ENCODE measurements around the gene SLC39A11.
"Not testable (repeated sequence)": the region's sequence is repeated elsewhere in the genome, so short reads cannot be mapped to it uniquely, and the experiment has no call there.

The SLC39A11 gene

DNA sequence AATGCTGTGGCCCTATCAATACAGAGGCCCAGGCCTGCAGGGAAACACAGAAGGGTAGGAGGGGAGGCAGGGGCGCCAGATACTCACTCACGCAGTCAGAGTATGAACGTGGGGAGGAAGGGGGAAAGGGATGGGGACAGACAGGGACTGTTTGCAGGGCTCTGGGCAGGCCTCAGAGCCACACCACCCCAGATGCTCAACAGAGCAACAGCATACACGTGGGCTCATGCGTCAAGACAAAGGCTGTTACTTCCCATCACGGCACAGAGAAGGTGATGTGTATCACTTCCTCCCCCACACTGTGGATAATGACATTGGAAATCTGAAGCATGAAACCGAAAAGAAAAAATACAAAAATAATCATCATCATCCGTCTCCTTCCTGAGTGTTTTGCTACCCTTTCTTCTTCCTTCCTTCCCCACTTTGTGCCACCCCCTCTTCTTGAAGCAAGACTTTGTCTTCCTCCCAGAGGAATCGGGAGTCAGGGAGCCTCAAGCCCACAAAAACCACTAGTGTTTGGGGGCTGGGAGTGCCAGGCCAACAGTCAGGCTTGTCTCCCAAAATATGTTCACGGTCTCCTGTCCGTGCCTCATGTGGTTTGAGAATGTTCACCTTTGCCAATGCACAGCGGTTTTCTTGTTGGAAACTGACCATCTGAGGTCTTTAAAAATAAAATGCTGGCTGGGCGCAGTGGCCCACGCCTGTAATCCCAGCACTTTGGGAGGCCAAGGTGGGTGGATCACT lies 20.1 kb downstream of the SLC39A11 start:
- no peak overlapping the region for H3K4me3 ChIP-seq (ENCODE audit: low read depth, low read length)
- TF ChIP-seq, protein P1, sequence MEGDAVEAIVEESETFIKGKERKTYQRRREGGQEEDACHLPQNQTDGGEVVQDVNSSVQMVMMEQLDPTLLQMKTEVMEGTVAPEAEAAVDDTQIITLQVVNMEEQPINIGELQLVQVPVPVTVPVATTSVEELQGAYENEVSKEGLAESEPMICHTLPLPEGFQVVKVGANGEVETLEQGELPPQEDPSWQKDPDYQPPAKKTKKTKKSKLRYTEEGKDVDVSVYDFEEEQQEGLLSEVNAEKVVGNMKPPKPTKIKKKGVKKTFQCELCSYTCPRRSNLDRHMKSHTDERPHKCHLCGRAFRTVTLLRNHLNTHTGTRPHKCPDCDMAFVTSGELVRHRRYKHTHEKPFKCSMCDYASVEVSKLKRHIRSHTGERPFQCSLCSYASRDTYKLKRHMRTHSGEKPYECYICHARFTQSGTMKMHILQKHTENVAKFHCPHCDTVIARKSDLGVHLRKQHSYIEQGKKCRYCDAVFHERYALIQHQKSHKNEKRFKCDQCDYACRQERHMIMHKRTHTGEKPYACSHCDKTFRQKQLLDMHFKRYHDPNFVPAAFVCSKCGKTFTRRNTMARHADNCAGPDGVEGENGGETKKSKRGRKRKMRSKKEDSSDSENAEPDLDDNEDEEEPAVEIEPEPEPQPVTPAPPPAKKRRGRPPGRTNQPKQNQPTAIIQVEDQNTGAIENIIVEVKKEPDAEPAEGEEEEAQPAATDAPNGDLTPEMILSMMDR (conservative IDR thresholded peaks at IDR 0.05; ENCODE audit: low read depth, low read length): no peak

GRCh38 chr17:73071066-73071999 lies 21.2 kb downstream of the SLC39A11 start:
- TF ChIP-seq, protein P1 (conservative IDR thresholded peaks at IDR 0.05; ENCODE audit: low read depth, low read length): no peak
- H3K4me3 ChIP-seq (ENCODE audit: low read depth, low read length): no peak overlapping the region
- DNase-seq (ENCODE audit: low read depth): peak; percentile 53

More for the DNA sequence above, 20.1 kb downstream of the SLC39A11 start:
- no peak for DNase-seq (ENCODE audit: low read depth)

GRCh38 chr17:73069841-73070240 lies 22.6 kb downstream of the SLC39A11 start:
- H3K4me3 ChIP-seq (ENCODE audit: low read depth, low read length): no peak overlapping the region
- no peak for DNase-seq (ENCODE audit: low read depth)
- TF ChIP-seq, protein P1 (conservative IDR thresholded peaks at IDR 0.05; ENCODE audit: low read depth, low read length): no peak

GRCh38 chr17:73069164-73069770 lies 23.2 kb downstream of the SLC39A11 start:
- no peak overlapping the region for H3K4me3 ChIP-seq (ENCODE audit: low read depth, low read length)
- TF ChIP-seq, protein P1 (conservative IDR thresholded peaks at IDR 0.05; ENCODE audit: low read depth, low read length): no peak
- DNase-seq (ENCODE audit: low read depth): no peak

- TF ChIP-seq, protein P1 (conservative IDR thresholded peaks at IDR 0.05; ENCODE audit: low read depth, low read length): no peak
- DNase-seq (ENCODE audit: low read depth): peak; percentile 96
- no peak overlapping the region for H3K4me3 ChIP-seq (ENCODE audit: low read depth, low read length)
Observed at GRCh38 chr17:73068322-73069153, 23.9 kb downstream of the SLC39A11 start.

DNA sequence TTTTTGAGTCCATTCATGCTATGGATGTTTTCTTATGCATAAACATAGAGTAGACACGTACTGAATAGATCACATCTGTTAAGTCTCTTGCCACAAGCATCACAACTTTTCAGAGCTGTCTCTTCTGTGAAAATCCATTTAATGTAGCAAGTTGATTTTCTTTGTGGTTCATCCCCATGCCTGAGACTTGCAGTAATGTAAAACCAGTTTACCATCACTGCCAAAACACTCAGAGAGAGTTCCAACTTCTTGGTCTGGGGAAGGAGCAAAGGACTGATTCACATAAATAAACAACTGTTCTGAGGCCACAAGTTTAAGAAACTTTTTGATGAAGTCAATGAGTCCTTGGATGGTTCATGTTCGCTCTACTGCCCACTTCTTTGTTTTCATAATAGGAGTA lies 24.8 kb downstream of the SLC39A11 start:
- not testable (repeated sequence) for H3K4me3 ChIP-seq (ENCODE audit: low read depth, low read length)
- DNase-seq (ENCODE audit: low read depth): peak; percentile 92
